SK-N-MC (cell line): ENCODE measurements around the gene ATXN1.

Experiments
- EZH2 ChIP-seq: fragments of 200-600 bp; sonication (generic); IDR thresholded peaks from one replicate; pipeline ENCODE4 v1.6.1; 2017; ENCODE audit warnings: antibody characterized with exemption
- FOXP2 ChIP-seq: optimal IDR thresholded peaks from 2 replicates; pipeline ENCODE3; 2011; ENCODE audit warnings: mild to moderate bottlenecking, moderate library complexity; ENCODE audit not compliant: insufficient read depth; ENCODE audit errors: extremely low read length, control extremely low read depth
- POLR2AphosphoS5 ChIP-seq: IDR thresholded peaks from 2 replicates; pipeline ENCODE4 v1.6.1; 2012; ENCODE audit warnings: mild to moderate bottlenecking, low read depth, low read length, borderline replicate concordance

DNA sequence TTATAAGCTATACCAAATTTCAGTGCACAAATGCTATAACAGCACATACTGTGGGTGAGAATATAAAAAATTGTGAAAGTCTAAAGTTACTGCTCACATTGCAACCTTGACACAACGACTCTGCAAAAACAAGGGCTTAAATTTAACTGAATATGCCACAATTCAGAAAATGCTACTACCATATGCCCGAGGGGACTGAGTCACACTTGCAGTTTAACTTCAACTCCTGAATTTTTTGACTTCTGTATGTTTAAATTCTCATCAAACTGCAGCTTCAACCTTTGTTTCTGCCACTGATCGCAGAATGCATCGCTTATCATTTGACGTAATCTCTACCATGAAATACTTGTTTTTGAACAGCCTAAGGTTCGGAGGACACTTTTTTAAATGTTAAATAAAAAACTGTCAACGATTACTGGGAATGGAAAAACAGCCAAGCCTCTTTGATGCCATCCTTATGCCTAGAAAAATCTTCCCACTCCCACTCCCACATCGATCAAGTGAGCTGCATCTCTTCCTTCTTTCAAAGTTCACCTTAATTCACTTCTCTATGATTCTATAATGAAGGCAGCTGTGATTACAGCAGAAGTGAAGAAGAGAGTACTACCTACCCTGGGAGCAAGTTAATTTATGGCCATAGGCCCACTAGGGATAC, 136.5 kb downstream of the ATXN1 start:
- TF ChIP-seq POLR2AphosphoS5 (no peak), EZH2 (no peak), FOXP2 (no peak)
